Upper lobe of right lung (tissue), 1 donor: ENCODE results near the gene SHB. TPM values are rescaled to one million over a fixed set of nuclear protein-coding genes. Genes with fewer than 3 reads are reported as not detected.

Experiments used
- ATAC-seq: fragments of 200-7000 bp; cut with Tn5 transposase; one replicate; pipeline ENCODE4 v1.9.1; 2020; ENCODE audit warnings: mild to moderate bottlenecking, moderate library complexity
- DNase-seq: peaks from one replicate; pipeline ENCODE4 v3.0.0-alpha.2; 2020
- H3K27ac ChIP-seq: fragments of 200-600 bp; one replicate; pipeline ENCODE4 v1.8.0; 2022
- H3K27me3 ChIP-seq: fragments of 200-600 bp; one replicate; pipeline ENCODE4 v1.8.0; 2022; ENCODE audit warnings: mild to moderate bottlenecking
- H3K36me3 ChIP-seq: fragments of 200-600 bp; one replicate; pipeline ENCODE4 v1.8.0; 2022
- H3K4me1 ChIP-seq: fragments of 200-600 bp; one replicate; pipeline ENCODE4 v1.8.0; 2022
- H3K4me3 ChIP-seq: fragments of 200-600 bp; one replicate; pipeline ENCODE4 v1.8.0; 2022; ENCODE audit warnings: mild to moderate bottlenecking
- H3K9me3 ChIP-seq: fragments of 200-600 bp; one replicate; pipeline ENCODE4 v1.8.0; 2022
- intact Hi-C: fragments of 100-400 bp; cut with DNase I; formaldehyde crosslinking; loops from one replicate; pipeline ENCODE4 v1.11.0; 2022
- total RNA-seq: library from RNA; stranded (reverse); fragmentation: NEBNext Ultra II Directional; extraction: Animal tissue kit (Norgen Biotek cat#: 25700); gene quantifications from one replicate; pipeline ENCODE4 v1.2.1, GENCODE V29; 2021
- TF ChIP-seq, protein P1 (sequence below): fragments of 200-600 bp; IDR thresholded peaks from one replicate; pipeline ENCODE4 v1.8.0; 2022; ENCODE audit warnings: antibody characterized with exemption
- donor health status: DM: no; HTN: yes; CAD: no; lungs with severe emphysema.

The SHB gene
- total RNA-seq, 1 donor from 2014 or later: 33.4 TPM

DNA sequence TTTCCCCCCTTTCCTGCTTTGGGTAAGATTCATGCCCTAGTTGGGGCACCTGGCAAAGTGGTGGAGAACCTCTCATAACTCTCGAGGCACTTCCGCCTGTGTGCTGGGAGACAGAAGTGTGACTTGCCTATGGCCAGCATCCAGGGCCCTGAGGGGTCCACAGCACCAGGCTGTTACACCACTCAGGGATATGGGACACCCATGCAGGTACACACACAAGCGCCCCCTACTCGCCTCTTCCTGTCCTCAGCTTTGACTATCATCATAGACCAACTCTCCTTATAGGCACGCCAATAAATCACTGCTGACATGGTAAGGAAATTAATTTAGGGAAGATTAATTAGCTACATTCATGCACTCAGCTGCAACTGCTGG, 45.4 kb downstream of the SHB start:
- ATAC-seq: peak; percentile 4
- TF ChIP-seq, protein P1, sequence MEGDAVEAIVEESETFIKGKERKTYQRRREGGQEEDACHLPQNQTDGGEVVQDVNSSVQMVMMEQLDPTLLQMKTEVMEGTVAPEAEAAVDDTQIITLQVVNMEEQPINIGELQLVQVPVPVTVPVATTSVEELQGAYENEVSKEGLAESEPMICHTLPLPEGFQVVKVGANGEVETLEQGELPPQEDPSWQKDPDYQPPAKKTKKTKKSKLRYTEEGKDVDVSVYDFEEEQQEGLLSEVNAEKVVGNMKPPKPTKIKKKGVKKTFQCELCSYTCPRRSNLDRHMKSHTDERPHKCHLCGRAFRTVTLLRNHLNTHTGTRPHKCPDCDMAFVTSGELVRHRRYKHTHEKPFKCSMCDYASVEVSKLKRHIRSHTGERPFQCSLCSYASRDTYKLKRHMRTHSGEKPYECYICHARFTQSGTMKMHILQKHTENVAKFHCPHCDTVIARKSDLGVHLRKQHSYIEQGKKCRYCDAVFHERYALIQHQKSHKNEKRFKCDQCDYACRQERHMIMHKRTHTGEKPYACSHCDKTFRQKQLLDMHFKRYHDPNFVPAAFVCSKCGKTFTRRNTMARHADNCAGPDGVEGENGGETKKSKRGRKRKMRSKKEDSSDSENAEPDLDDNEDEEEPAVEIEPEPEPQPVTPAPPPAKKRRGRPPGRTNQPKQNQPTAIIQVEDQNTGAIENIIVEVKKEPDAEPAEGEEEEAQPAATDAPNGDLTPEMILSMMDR: no peak
- DNase-seq: no peak
- Histone ChIP-seq H3K27ac (peak overlapping the region; percentile 55), H3K4me3 (no peak overlapping the region), H3K4me1 (peaks cover 75% of the 10 kb centered on the region), H3K27me3 (no peaks in the 10 kb centered on the region), H3K36me3 (no peaks in the 10 kb centered on the region), H3K9me3 (no peaks in the 10 kb centered on the region)
- intact Hi-C loops: no loop called here

- Histone ChIP-seq H3K4me3 (no peak overlapping the region), H3K27ac (peak overlapping the region; percentile 55), H3K36me3 (no peaks in the 10 kb centered on the region), H3K9me3 (no peaks in the 10 kb centered on the region), H3K27me3 (no peaks in the 10 kb centered on the region), H3K4me1 (peaks cover 81% of the 10 kb centered on the region)
- TF ChIP-seq, protein P1: no peak
- intact Hi-C loops: no loop called here
- DNase-seq (peak; percentile 73), ATAC-seq (peak; percentile 49)
Observed at GRCh38 chr9:38022995-38023394, 46.0 kb downstream of the SHB start.

DNA sequence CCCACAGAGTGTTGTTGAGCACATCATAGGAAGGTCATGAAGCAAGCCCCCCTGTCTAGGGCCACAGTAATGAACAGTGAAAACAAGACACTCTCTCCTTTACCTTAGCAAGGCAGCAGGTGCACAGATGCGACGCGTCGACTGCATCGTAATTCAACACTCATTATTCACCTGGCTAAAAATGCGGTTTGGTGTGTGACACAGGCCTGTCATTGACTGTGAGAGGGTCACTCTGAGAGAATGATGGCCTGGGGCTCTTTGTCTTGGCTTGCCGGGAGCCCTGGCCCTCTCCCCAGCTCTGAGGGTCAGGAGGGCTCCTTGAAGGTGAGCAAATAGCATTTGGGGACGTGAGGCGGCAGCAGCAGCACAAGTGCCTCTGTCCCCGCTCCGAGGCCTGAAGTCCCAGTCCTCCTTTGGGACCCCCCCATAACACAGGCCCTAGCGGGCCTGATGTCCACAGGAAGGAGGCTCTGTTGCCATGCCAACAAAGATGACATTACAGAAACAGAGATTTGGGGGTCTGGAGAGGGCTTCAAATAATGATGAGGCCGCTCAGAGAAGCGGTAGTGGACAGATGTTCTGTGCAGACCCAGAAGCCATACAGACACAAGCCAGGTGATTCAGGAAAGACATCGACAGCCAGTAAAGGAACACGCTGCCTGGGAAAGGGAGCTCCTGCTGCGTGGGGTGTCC, 46.7 kb downstream of the SHB start:
- intact Hi-C loops: no loop called here
- Histone ChIP-seq H3K27ac (peak overlapping the region; percentile 55), H3K36me3 (no peaks in the 10 kb centered on the region), H3K27me3 (no peaks in the 10 kb centered on the region), H3K4me1 (peaks cover 83% of the 10 kb centered on the region), H3K4me3 (no peak overlapping the region), H3K9me3 (no peaks in the 10 kb centered on the region)
- no peak for DNase-seq
- no peak for ATAC-seq
- TF ChIP-seq, protein P1: no peak

- Histone ChIP-seq H3K9me3 (no peaks in the 10 kb centered on the region), H3K27me3 (no peaks in the 10 kb centered on the region), H3K4me1 (peaks cover 80% of the 10 kb centered on the region), H3K4me3 (no peak overlapping the region), H3K36me3 (no peaks in the 10 kb centered on the region), H3K27ac (no peak overlapping the region)
- intact Hi-C loops: no loop called here
- DNase-seq (no peak), ATAC-seq (no peak)
- TF ChIP-seq, protein P1: no peak
Observed at GRCh38 chr9:38020151-38021076, 48.6 kb downstream of the SHB start.

- H3K4me3 ChIP-seq: no peak overlapping the region
- no peaks in the 10 kb centered on the region for H3K27me3 ChIP-seq
- DNase-seq (no peak), ATAC-seq (no peak)
- H3K4me1 ChIP-seq: peaks cover 73% of the 10 kb centered on the region
- TF ChIP-seq, protein P1: no peak
- no peak overlapping the region for H3K27ac ChIP-seq
- H3K36me3 ChIP-seq: peaks cover 2% of the 10 kb centered on the region
- intact Hi-C loops: loop anchor here (5.0 kb wide), 1 partner anchor 48 kb away; the partner anchor contains the start of gene SHB
- H3K9me3 ChIP-seq: no peaks in the 10 kb centered on the region
Observed at GRCh38 chr9:38019731-38020130, 49.3 kb downstream of the SHB start.
